22Rv1 (cell line): ENCODE results near the gene MAPK1.

ENCODE experiments used
- CTCF ChIP-seq: fragments of 450-650 bp; IDR thresholded peaks from 2 replicates; pipeline ENCODE4 v1.5.1; 2017; ENCODE audit warnings: mild to moderate bottlenecking
- ZFX ChIP-seq: fragments of 450-650 bp; IDR thresholded peaks from 2 replicates; pipeline ENCODE4 v1.6.1; 2017; ENCODE audit warnings: antibody characterized with exemption, borderline replicate concordance

DNA sequence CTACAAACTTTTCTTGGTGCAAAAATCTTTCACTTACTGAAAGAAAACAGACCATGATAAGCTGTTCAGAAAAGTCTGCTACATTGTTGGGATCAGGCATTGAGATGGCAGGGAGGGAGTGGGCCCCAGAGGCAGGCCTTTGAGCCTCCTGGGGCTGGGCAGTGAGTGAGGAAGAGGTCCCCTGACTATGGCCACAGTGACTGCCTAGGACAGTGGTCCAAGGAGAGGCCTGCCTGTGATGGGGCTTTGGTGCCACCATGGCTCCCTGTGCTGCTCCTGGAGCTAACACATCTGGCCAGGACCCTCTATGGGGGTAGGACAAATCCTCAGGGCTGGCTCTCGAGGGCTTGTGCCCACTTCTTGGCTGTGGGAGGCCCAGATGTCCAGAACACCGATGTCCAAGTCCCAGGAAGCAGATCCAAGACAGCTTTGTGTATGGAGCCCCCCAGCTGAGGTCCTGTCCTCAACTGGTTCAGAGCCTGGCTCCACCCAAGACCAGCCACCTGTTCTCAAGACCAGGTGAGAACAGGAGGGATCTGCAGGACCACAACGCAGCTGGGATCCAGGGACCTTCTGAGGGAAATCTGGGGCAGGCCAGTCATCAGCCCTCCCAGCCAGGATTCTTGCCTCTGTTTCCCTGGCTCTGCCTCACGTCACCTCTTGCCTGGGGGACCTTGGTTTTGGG, 48.3 kb upstream of the MAPK1 start:
- TF ChIP-seq CTCF = no peak
- no peak for TF ChIP-seq ZFX
